Caco-2 (cell line): Measurements from ENCODE around the gene RCSD1. TPM values are rescaled to one million over a fixed set of nuclear protein-coding genes. Genes with fewer than 3 reads are reported as not detected.

Source experiments
- BruUV-seq: library from RNA; stranded (reverse); fragments of 400-500 nt; replicated peaks from 2 replicates; lab custom pipeline; 2021; lab: Mats Ljungman, UMichigan
- CTCF ChIA-PET: fragments of 300-600 bp; sonication (Branson Sonifier 250); formaldehyde crosslinking; loops from one replicate; lab custom pipeline; 2022; ENCODE audit warnings: antibody characterized with exemption; lab: Charles Lee
- POLR2A ChIA-PET: fragments of 300-600 bp; sonication (Branson Sonifier 250); formaldehyde crosslinking; loops from one replicate; lab custom pipeline; 2022; ENCODE audit warnings: antibody characterized with exemption; lab: Charles Lee
- DNase-seq, 2 experiments: peaks; one replicate each; pipeline versions ENCODE4 v3.0.0 to v3.0.0-alpha.2; 2020 to 2022
- H3K27me3 ChIP-seq: replicated peaks from 2 replicates; pipeline ENCODE4 v1.6.0; 2011; ENCODE audit warnings: low read length; ENCODE audit not compliant: control insufficient read depth, insufficient read depth
- H3K36me3 ChIP-seq: 2 replicates; pipeline ENCODE4 v1.5.1; 2011; ENCODE audit warnings: low read length; ENCODE audit not compliant: control insufficient read depth, insufficient read depth
- H3K4me1 ChIP-seq: fragments of 250-450 bp; sonication (Bioruptor Pico); 2 replicates; pipeline ENCODE4 v1.5.1; 2020; ENCODE audit warnings: mild to moderate bottlenecking
- H3K4me3 ChIP-seq: 2 replicates; pipeline ENCODE4 v1.5.1; 2011; ENCODE audit warnings: low read depth, mild to moderate bottlenecking, control low read depth, low read length
- H3K9me3 ChIP-seq: fragments of 250-450 bp; sonication (Bioruptor Pico); 2 replicates; pipeline ENCODE4 v1.5.1; 2020; ENCODE audit warnings: mild to moderate bottlenecking, moderate library complexity
- H3K27ac Mint-ChIP-seq: one replicate; pipeline ENCODE4 v1.8.0; 2022; ENCODE audit warnings: mixed read lengths; ENCODE audit not compliant: unreplicated experiment
- H3K27me3 Mint-ChIP-seq: one replicate; pipeline ENCODE4 v1.8.0; 2022; ENCODE audit warnings: mixed read lengths; ENCODE audit not compliant: insufficient read depth, unreplicated experiment
- H3K36me3 Mint-ChIP-seq: one replicate; pipeline ENCODE4 v1.8.0; 2022; ENCODE audit warnings: mild to moderate bottlenecking, mixed read lengths; ENCODE audit not compliant: insufficient read depth, unreplicated experiment
- H3K4me1 Mint-ChIP-seq: one replicate; pipeline ENCODE4 v1.8.0; 2022; ENCODE audit warnings: low read depth, mixed read lengths; ENCODE audit not compliant: unreplicated experiment
- H3K4me3 Mint-ChIP-seq: one replicate; pipeline ENCODE4 v1.8.0; 2022; ENCODE audit warnings: mild to moderate bottlenecking, moderate library complexity, mixed read lengths; ENCODE audit not compliant: unreplicated experiment
- H3K9me3 Mint-ChIP-seq: one replicate; pipeline ENCODE4 v1.8.0; 2022; ENCODE audit warnings: mixed read lengths; ENCODE audit not compliant: unreplicated experiment
- intact Hi-C: fragments of 100-400 bp; cut with micrococcal nuclease; formaldehyde crosslinking; loops from one replicate; pipeline ENCODE4 v1.10.0; 2022; ENCODE audit not compliant: unreplicated experiment
- total RNA-seq: library from RNA; stranded (reverse); gene quantifications from 2 replicates; pipeline ENCODE4 v1.2.3, GENCODE V29; 2022
- TF ChIP-seq, protein P1 (sequence below), 2 experiments: fragments of 200-600 bp in 1 of 2; IDR thresholded peaks; 1 replicate in 1 of 2; 2 replicates in 1 of 2; pipeline versions ENCODE4 v1.5.1 to v1.8.0; 2011 to 2022; ENCODE audit warnings: antibody characterized with exemption in 1 of 2, control low read depth in 1 of 2, inconsistent platforms in 1 of 2, low read depth in 1 of 2, low read length in 1 of 2, mild to moderate bottlenecking in 1 of 2, moderate library complexity in 1 of 2; ENCODE audit not compliant: insufficient read depth in 1 of 2, severe bottlenecking in 1 of 2, unreplicated experiment in 1 of 2

RCSD1 gene
- total RNA-seq, 1 experiment from 2014 or later, result not detected

- BruUV-seq, result no TSS peak
These were observed 51.0 kb downstream of the RCSD1 start for GRCh38 chr1:167681024-167681423.

GRCh38 chr1:167681451-167682098 lies 51.5 kb downstream of the RCSD1 start:
- no peaks in the 10 kb centered on the region for H3K4me1 Mint-ChIP-seq
- CTCF ChIA-PET, result no interaction called here
- POLR2A ChIA-PET, result no interaction called here
- no peaks in the 10 kb centered on the region for H3K36me3 ChIP-seq
- H3K9me3 Mint-ChIP-seq, result no peaks in the 10 kb centered on the region
- no peaks in the 10 kb centered on the region for H3K36me3 Mint-ChIP-seq
- H3K27me3 ChIP-seq, result no peaks in the 10 kb centered on the region
- BruUV-seq, result no TSS peak
- no peak overlapping the region for H3K4me3 ChIP-seq
- H3K27ac Mint-ChIP-seq, result no peak overlapping the region
- H3K9me3 ChIP-seq, result no peaks in the 10 kb centered on the region
- intact Hi-C loops, result no loop called here
- no peak overlapping the region for H3K4me3 Mint-ChIP-seq
- TF ChIP-seq, protein P1, sequence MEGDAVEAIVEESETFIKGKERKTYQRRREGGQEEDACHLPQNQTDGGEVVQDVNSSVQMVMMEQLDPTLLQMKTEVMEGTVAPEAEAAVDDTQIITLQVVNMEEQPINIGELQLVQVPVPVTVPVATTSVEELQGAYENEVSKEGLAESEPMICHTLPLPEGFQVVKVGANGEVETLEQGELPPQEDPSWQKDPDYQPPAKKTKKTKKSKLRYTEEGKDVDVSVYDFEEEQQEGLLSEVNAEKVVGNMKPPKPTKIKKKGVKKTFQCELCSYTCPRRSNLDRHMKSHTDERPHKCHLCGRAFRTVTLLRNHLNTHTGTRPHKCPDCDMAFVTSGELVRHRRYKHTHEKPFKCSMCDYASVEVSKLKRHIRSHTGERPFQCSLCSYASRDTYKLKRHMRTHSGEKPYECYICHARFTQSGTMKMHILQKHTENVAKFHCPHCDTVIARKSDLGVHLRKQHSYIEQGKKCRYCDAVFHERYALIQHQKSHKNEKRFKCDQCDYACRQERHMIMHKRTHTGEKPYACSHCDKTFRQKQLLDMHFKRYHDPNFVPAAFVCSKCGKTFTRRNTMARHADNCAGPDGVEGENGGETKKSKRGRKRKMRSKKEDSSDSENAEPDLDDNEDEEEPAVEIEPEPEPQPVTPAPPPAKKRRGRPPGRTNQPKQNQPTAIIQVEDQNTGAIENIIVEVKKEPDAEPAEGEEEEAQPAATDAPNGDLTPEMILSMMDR (IDR thresholded peaks at IDR 0.05; ENCODE audit: insufficient read depth in 1 of 2, low read depth in 1 of 2, low read length in 1 of 2, severe bottlenecking in 1 of 2, unreplicated experiment in 1 of 2), result no peak
- H3K4me1 ChIP-seq, result no peaks in the 10 kb centered on the region
- no peak for DNase-seq
- no peaks in the 10 kb centered on the region for H3K27me3 Mint-ChIP-seq

More at GRCh38 chr1:167681024-167681423, 51.0 kb downstream of the RCSD1 start:
- CTCF ChIA-PET, result no interaction called here
- no peaks in the 10 kb centered on the region for H3K36me3 Mint-ChIP-seq
- Histone ChIP-seq H3K27me3 (no peaks in the 10 kb centered on the region), H3K4me1 (no peaks in the 10 kb centered on the region), H3K9me3 (no peaks in the 10 kb centered on the region), H3K4me3 (no peak overlapping the region), H3K36me3 (no peaks in the 10 kb centered on the region)
- no peaks in the 10 kb centered on the region for H3K9me3 Mint-ChIP-seq
- H3K4me3 Mint-ChIP-seq, result no peak overlapping the region
- TF ChIP-seq, protein P1 (IDR thresholded peaks at IDR 0.05; ENCODE audit: insufficient read depth in 1 of 2, low read depth in 1 of 2, low read length in 1 of 2, severe bottlenecking in 1 of 2, unreplicated experiment in 1 of 2), result no peak
- no peaks in the 10 kb centered on the region for H3K4me1 Mint-ChIP-seq
- H3K27ac Mint-ChIP-seq, result no peak overlapping the region
- intact Hi-C loops, result no loop called here
- no peak for DNase-seq
- H3K27me3 Mint-ChIP-seq, result no peaks in the 10 kb centered on the region
- POLR2A ChIA-PET, result no interaction called here

DNA sequence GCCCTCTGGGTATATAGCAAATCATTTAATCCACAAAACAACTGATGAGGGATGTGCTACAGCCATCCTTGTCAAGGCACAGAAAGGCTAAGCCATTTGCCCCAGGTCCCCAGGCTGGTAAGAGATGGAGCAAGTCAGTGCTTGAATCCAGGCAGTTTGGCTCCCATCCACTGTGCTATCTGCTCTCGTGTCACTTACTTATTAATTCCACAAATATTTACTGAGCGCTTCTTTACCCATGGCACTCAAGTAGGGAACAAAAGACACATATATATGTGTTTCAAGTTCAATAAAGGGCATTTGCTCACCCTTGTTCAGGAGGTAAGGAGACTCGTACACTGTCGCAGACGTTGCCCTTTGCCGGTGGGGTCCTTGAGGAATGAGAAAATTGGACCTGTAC lies 53.2 kb downstream of the RCSD1 start:
- Histone ChIP-seq H3K27me3 (no peaks in the 10 kb centered on the region), H3K4me3 (no peak overlapping the region), H3K4me1 (no peaks in the 10 kb centered on the region), H3K9me3 (no peaks in the 10 kb centered on the region), H3K36me3 (no peaks in the 10 kb centered on the region)
- Mint-ChIP-seq H3K9me3 (no peaks in the 10 kb centered on the region), H3K27me3 (no peaks in the 10 kb centered on the region), H3K27ac (no peak overlapping the region), H3K4me3 (no peak overlapping the region), H3K4me1 (no peaks in the 10 kb centered on the region), H3K36me3 (no peaks in the 10 kb centered on the region)
- intact Hi-C loops, result no loop called here
- no peak for DNase-seq
- ChIA-PET CTCF (no interaction called here), POLR2A (no interaction called here)
- no TSS peak for BruUV-seq
- TF ChIP-seq, protein P1 (IDR thresholded peaks at IDR 0.05; ENCODE audit: insufficient read depth in 1 of 2, low read depth in 1 of 2, low read length in 1 of 2, severe bottlenecking in 1 of 2, unreplicated experiment in 1 of 2), result no peak
